Kidney (tissue), 14 donors: ENCODE data around the gene CD180. TPM values are rescaled to one million over a fixed set of nuclear protein-coding genes. Genes with fewer than 3 reads are reported as not detected.

Experiments used
- DNase-seq, 5 donors: peaks; one replicate each; pipeline ENCODE4 v3.0.0-alpha.2; 2013 to 2020
- FAIRE-seq: peaks from 2 replicates; lab custom pipeline; 2012; peaks lifted over from hg19 to GRCh38; lab: Jason Lieb, UNC
- H3K27ac ChIP-seq, 2 donors: one replicate each; pipeline ENCODE4 v1.7.0; 2013; ENCODE audit warnings: low read depth in 2 of 2, low read length in 2 of 2, inconsistent platforms in 1 of 2
- H3K27me3 ChIP-seq: one replicate; pipeline ENCODE4 v1.7.1; 2013; ENCODE audit warnings: low read length, inconsistent platforms; ENCODE audit not compliant: control insufficient read depth, insufficient read depth
- H3K36me3 ChIP-seq, 3 donors: one replicate each; pipeline versions ENCODE4 v1.7.0 to v1.7.1; 2013; ENCODE audit warnings: low read length in 3 of 3, control low read depth in 1 of 3, inconsistent platforms in 1 of 3; ENCODE audit not compliant: insufficient read depth in 3 of 3, control insufficient read depth in 2 of 3
- H3K4me1 ChIP-seq, 3 donors: one replicate each; pipeline versions ENCODE4 v1.7.0 to v1.7.1; 2013; ENCODE audit warnings: low read length in 3 of 3, inconsistent platforms in 1 of 3, low read depth in 1 of 3; ENCODE audit not compliant: control insufficient read depth in 2 of 3, insufficient read depth in 2 of 3
- H3K4me3 ChIP-seq, 3 donors: one replicate each; pipeline versions ENCODE4 v1.7.0 to v1.8.1; 2013; ENCODE audit warnings: low read length in 3 of 3, control low read depth in 1 of 3, inconsistent platforms in 1 of 3
- H3K9ac ChIP-seq, 3 donors: one replicate each; pipeline versions ENCODE4 v1.7.0 to v1.7.1; 2013; ENCODE audit warnings: low read length in 3 of 3, control low read depth in 1 of 3, inconsistent platforms in 1 of 3
- H3K9me3 ChIP-seq, 3 donors: one replicate each; pipeline versions ENCODE4 v1.7.0 to v1.7.1; 2013; ENCODE audit warnings: low read length in 3 of 3, control low read depth in 1 of 3, inconsistent platforms in 1 of 3; ENCODE audit not compliant: control insufficient read depth in 2 of 3, insufficient read depth in 1 of 3
- CTCF ChIP-seq: IDR thresholded peaks from 3 replicates; pipeline ENCODE4 v1.5.1; 2012; ENCODE audit warnings: mild to moderate bottlenecking, moderate library complexity, borderline replicate concordance; ENCODE audit not compliant: insufficient read depth; ENCODE audit errors: extremely low read depth
- intact Hi-C: fragments of 100-400 bp; cut with DNase I; formaldehyde crosslinking; loops from one replicate; pipeline ENCODE4 v1.11.1; 2022
- polyA plus RNA-seq: library from polyadenylated mRNA; stranded (reverse); fragments of 350-450 nt; fragmentation: Illumina TruSeq; extraction: RNeasy Lipid Tissue Mini Kit (QIAGEN cat#74804); gene quantifications from one replicate; pipeline ENCODE4 v1.2.3, GENCODE V29; 2014; ENCODE audit warnings: low read depth, low replicate concordance; ENCODE audit not compliant: insufficient read depth
- total RNA-seq: library from RNA; stranded (reverse); fragmentation: NEBNext Ultra II Directional; extraction: Animal tissue kit (Norgen Biotek cat#: 25700); gene quantifications from one replicate; pipeline ENCODE4 v1.2.1, GENCODE V29; 2021
- donor health status: control.
- donor health status: control.
- donor health status: control.
- donor health status: control.
- donor health status: control.
- donor health status: DM: yes; HTN: yes; CAD: no.
- donor health status: Normal renal cell carcinoma (clear cell type).

CD180 gene
- total and polyA plus RNA-seq, 2 donors from 2014 or later, result 0.28 to 3.3 TPM

DNA sequence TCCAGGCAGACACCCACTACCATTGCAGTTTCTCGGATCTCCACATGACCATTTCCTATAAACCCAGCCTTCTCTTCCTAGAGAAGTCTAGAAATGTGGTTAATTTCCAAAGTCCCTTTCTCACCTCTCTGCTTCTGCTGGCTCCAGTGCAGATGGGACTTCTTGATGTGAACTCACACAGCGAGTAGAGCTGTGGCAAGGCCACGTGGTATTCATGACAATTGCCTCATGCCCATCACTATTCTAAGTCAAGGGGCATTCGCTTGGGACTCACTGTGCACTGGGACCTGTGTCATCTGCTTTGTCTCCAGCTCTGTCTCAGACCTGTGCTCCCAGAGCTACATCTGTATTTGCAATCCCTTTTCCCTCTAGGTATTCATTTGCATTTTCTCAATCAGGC, 6.2 kb downstream of the CD180 start:
- no peak overlapping the region for H3K27ac ChIP-seq
- H3K4me3 ChIP-seq, result no peak overlapping the region
- TF ChIP-seq CTCF, result no peak
- intact Hi-C loops, result no loop called here
- no peaks in the 10 kb centered on the region for H3K9me3 ChIP-seq
- H3K27me3 ChIP-seq, result no peaks in the 10 kb centered on the region
- no peak for DNase-seq
- H3K4me1 ChIP-seq, result peaks cover 0 to 2% (median 0%) of the 10 kb centered on the region in 3 donors
- H3K9ac ChIP-seq, result no peak overlapping the region
- H3K36me3 ChIP-seq, result no peaks in the 10 kb centered on the region
- no peak for FAIRE-seq

GRCh38 chr5:67189931-67190330, 6.7 kb downstream of the CD180 start:
- Histone ChIP-seq H3K36me3 (no peaks in the 10 kb centered on the region), H3K4me1 (peaks cover 0 to 2% (median 0%) of the 10 kb centered on the region in 3 donors), H3K9ac (no peak overlapping the region), H3K9me3 (no peaks in the 10 kb centered on the region), H3K27ac (no peak overlapping the region), H3K4me3 (no peak overlapping the region), H3K27me3 (no peaks in the 10 kb centered on the region)
- intact Hi-C loops, result no loop called here
- FAIRE-seq, result no peak
- TF ChIP-seq CTCF, result no peak
- no peak for DNase-seq

DNA sequence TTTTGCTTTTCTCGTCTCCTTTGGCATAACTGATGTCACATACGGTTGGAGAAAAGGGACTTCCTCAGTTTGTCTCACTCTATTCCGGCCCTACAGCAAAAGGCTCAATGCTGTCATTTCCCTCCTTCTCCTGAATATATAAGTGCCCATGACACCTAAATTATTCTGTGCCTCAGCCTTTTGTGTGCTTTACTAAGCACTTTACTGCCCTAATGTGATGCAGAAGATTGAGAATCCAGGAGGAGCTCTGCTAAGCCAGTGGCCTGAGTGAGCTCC, 7.6 kb downstream of the CD180 start:
- H3K9ac ChIP-seq, result no peak overlapping the region
- no peak for FAIRE-seq

More for the DNA sequence above, 7.6 kb downstream of the CD180 start:
- Histone ChIP-seq H3K27me3 (no peaks in the 10 kb centered on the region), H3K27ac (no peak overlapping the region), H3K9me3 (no peaks in the 10 kb centered on the region), H3K36me3 (no peaks in the 10 kb centered on the region), H3K4me1 (peaks cover 0 to 2% (median 0%) of the 10 kb centered on the region in 3 donors), H3K4me3 (no peak overlapping the region)
- no peak for DNase-seq
- TF ChIP-seq CTCF, result no peak
- intact Hi-C loops, result no loop called here
